ENCODE results near the gene AMFR.

AMFR gene

GRCh38 chr16:56352351-56353053 is 72.8 kb downstream of the AMFR start:
- H3K4me3 ChIP-seq (ENCODE audit: low read depth, low read length), result no peak overlapping the region
- TF ChIP-seq CTCF (IDR thresholded peaks at IDR 0.05; ENCODE audit: low read depth, low read length), result no peak
- in situ Hi-C loops (cut with HindIII; ENCODE audit: low sequenced_read_pairs), result no loop called here
- no peak for DNase-seq (ENCODE audit: low read depth, low spot score)

GRCh38 chr16:56351481-56351880 is 73.9 kb downstream of the AMFR start:
- in situ Hi-C loops (cut with HindIII; ENCODE audit: low sequenced_read_pairs), result no loop called here
- no peak overlapping the region for H3K4me3 ChIP-seq (ENCODE audit: low read depth, low read length)
- TF ChIP-seq CTCF (IDR thresholded peaks at IDR 0.05; ENCODE audit: low read depth, low read length), result no peak
- DNase-seq (ENCODE audit: low read depth, low spot score), result no peak

- in situ Hi-C loops (cut with HindIII; ENCODE audit: low sequenced_read_pairs), result no loop called here
- DNase-seq (ENCODE audit: low read depth, low spot score), result no peak
- TF ChIP-seq CTCF (IDR thresholded peaks at IDR 0.05; ENCODE audit: low read depth, low read length), result no peak
- no peak overlapping the region for H3K4me3 ChIP-seq (ENCODE audit: low read depth, low read length)
These were observed 74.6 kb downstream of the AMFR start for GRCh38 chr16:56350491-56351405.

GRCh38 chr16:56349711-56350161 is 75.6 kb downstream of the AMFR start:
- no peak for DNase-seq (ENCODE audit: low read depth, low spot score)
- H3K4me3 ChIP-seq (ENCODE audit: low read depth, low read length), result no peak overlapping the region
- no peak for TF ChIP-seq CTCF (IDR thresholded peaks at IDR 0.05; ENCODE audit: low read depth, low read length)
- in situ Hi-C loops (cut with HindIII; ENCODE audit: low sequenced_read_pairs), result no loop called here

- TF ChIP-seq CTCF (IDR thresholded peaks at IDR 0.05; ENCODE audit: low read depth, low read length), result peak; percentile 7
- no peak for DNase-seq (ENCODE audit: low read depth, low spot score)
- in situ Hi-C loops (cut with HindIII; ENCODE audit: low sequenced_read_pairs), result no loop called here
- no peak overlapping the region for H3K4me3 ChIP-seq (ENCODE audit: low read depth, low read length)
These were observed 76.3 kb downstream of the AMFR start for GRCh38 chr16:56349086-56349415.

- TF ChIP-seq CTCF (IDR thresholded peaks at IDR 0.05; ENCODE audit: low read depth, low read length), result no peak
- in situ Hi-C loops (cut with HindIII; ENCODE audit: low sequenced_read_pairs), result no loop called here
- H3K4me3 ChIP-seq (ENCODE audit: low read depth, low read length), result no peak overlapping the region
- DNase-seq (ENCODE audit: low read depth, low spot score), result no peak
These were observed 76.9 kb downstream of the AMFR start for GRCh38 chr16:56348168-56349085.
